ENCODE measurements around the gene KIAA0513.

Gene KIAA0513

GRCh38 chr16:85005285-85006069, 22.1 kb upstream of the KIAA0513 start:
- no peak for DNase-seq

DNA sequence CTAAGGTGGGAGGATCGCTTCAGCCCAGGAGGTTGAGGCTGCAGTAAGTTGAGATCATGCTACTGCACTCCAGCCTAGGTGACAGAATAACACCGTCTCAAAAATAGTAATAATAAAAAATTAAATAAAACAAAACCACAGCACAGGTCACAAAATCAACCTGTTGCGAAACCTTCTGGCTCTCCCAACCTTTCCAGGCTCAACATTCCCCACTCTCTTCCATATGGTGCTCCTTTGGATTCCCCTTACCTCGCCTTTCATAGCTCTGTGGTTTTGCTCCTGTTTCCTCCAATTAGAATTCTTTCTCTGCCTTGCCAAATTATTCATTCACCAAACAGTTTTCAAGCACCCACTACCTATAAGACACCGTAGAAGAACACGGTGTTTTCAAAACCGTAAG, 21.0 kb upstream of the KIAA0513 start:
- DNase-seq: no peak

DNA sequence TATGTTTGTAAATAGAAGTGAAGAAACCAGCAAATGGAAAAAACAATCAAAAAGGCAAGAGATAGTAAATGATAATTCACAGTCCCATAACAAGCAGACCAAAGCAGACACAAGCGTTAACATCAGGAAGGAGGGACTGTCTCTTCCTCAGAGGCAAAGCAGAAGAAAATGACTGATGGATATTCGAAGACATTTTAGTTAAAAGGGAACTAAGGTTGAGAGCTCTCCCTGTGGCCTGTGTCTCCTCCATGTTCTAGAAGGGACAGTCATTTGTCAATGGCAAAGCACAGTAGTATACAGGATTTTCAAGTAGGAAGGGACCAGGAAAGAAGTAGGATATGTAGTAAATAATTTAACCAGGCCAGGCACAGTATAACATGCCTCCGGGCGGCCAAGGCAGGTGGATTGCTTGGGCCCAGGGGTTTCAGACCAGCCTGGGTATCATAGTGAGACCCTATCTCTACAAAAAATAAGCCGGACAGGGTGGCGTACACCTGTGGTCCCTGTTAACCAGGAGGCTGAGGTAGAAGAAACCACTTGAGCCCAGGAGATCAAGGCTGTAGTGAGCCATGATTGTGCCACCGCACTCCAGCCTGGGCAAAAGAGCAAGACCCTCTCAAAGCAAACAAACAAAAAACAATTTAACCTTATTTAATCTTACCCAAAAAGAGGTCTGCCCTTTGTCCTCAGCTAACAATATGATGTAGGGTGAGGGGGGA, 19.9 kb upstream of the KIAA0513 start:
- no peak for DNase-seq

- DNase-seq: no peak
Observed at GRCh38 chr16:85008271-85008670, 19.3 kb upstream of the KIAA0513 start.

DNA sequence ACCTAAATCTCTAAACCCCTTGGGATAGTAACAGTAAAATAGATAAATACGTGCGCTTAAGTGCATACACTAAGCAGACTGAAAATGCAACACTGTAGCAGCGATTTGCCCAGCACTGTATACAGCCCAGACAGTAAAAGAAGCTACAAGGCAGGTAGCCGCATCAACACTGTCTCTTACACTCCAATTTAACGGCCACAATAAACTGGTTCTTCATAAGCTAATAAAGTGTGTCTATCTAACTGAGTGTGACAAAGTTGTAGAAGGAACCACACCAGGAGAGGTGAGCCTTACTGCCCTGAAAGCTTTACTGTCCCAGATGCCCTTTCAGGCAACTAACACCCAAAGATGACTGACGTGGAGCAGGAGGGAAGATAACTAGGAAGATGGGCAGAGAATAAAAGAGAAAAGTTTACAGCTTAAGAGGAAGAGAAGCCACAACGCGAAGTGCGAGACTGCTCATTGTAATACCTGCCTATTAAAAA, 17.1 kb upstream of the KIAA0513 start:
- no peak for DNase-seq

- DNase-seq: peak; percentile 55
Observed at GRCh38 chr16:85010931-85011845, 16.4 kb upstream of the KIAA0513 start, which contains the start of gene ZDHHC7. TSS of gene ZDHHC7 (minus strand) at chr16:85011535. CDS start at chr16:84990618, 20,917 bp downstream.

DNA sequence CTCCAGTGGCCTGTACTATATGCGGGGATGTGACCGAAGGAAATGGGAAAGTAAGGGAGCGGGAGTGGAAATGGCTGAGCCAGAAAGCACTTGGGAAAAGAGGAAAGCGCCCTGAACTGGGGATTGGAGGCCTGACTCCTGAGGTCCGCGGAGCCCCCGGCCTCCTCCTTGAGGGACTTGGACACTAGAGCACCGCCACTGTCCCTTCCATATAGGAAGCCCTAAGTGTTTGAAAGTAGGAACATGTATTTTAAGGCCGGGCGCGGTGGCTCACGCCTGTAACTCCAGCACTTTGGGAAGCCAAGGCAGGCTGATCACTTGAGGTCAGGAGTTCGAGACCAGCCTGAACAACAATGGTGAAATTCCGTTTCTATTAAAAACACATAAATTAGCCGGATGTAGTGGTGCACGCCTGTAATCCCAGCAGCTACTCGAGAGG, 15.7 kb upstream of the KIAA0513 start:
- DNase-seq: no peak

- no peak for DNase-seq
Observed at GRCh38 chr16:85014311-85014710, 13.3 kb upstream of the KIAA0513 start.

- DNase-seq: no peak
Observed at GRCh38 chr16:85015481-85016187, 12.0 kb upstream of the KIAA0513 start.

DNA sequence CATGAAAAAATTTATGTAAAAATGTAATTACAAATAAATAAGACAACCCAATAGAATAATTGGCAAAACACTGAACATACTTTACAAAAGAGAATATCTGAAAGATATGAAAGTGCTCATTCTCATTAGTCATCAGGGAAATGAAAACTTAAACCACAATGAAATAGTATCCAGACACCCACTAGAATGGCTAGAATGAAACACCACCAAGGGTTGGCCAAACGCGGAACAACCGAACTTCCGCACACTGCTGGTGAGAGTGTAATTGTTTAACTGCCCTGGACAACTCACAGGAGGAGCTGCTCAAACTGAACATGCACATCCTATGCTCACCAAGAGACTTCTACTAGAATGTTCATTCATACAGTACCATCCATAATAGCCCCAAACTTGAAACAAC, 10.4 kb upstream of the KIAA0513 start:
- no peak for DNase-seq

- DNase-seq: no peak
Observed at GRCh38 chr16:85017633-85018032, 10.0 kb upstream of the KIAA0513 start.

- no peak for DNase-seq
Observed at GRCh38 chr16:85018529-85019236, 8.9 kb upstream of the KIAA0513 start.

- no peak for DNase-seq
Observed at GRCh38 chr16:85019659-85020245, 7.8 kb upstream of the KIAA0513 start.

DNA sequence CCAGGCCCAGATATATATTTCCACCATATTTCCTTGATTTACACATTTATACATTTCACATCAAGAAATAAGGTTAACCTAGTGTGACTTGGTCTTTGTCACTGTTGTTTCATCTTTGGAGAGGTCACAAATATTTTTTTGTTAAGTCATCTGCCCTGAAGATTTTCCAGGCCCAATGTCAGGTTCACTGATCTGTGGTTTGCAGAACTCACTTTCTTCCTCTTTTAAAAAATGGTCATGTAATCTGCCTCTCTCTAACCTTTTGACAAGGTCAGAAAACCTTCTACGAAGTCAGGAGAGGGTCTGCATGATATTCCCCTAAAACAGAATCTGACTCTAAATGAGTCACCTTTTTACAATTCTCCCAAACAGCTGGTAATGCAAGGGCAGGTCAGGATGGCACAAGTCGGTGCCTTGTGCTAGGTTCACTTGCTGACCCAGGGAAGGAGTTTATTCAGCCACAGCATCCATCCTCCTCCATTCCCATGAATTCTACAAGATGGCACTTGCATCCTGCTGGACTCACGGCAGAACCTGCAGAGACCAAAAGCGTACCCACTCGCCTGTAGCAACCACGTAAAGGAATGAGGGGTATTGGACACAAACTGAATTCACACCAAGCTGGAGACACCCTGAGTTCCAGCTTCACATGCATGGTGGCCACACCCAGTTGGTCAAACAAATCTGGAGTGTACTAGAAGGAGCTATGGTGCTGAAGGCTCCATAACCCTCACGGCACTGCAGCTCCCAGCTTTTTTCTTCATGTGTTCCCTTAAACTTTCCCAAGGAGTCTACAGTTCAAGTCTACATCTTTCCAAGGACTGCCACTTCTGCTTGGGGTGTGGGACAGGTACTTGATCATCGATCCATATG, 1.6 kb upstream of the KIAA0513 start:
- no peak for DNase-seq

GRCh38 chr16:85026703-85027102, 892 bp upstream of the KIAA0513 start:
- DNase-seq: no peak

DNA sequence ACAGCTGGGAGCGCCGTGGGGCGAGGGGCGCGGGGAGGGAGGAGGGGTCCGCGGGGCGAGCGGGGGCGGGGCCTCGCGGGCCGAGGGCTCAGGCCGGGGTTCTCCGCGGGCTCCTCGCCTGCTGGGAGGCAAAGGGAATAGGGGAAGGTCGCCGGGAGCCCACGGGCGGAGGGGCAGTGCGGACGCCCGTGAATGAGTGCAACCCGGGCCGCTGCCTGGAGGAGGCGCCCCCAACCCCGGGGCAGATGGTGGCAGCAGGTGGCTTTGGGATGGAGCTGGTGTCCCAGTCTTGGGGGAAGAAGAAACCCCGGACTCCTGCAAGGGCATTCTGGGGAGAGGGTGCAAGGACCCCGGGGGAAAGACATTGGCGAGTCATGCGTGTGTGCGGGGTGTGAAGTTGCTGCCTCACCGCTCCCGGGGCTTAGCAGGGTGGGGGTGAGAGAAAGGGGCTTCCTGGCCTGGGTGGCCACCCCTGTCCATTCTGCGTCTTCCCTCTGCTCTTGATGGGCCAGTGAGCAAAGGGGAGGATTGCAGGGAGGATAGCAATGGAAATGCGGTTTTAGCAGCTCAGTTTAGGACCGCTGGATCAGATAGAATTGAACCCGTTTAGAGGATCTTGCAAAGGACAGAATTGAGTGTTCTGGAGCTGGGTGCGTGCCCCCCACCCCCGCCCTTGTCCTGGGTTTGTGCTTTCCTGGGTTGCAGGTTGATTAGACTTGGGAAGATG, 526 bp downstream of the KIAA0513 start:
- no peak for DNase-seq

DNA sequence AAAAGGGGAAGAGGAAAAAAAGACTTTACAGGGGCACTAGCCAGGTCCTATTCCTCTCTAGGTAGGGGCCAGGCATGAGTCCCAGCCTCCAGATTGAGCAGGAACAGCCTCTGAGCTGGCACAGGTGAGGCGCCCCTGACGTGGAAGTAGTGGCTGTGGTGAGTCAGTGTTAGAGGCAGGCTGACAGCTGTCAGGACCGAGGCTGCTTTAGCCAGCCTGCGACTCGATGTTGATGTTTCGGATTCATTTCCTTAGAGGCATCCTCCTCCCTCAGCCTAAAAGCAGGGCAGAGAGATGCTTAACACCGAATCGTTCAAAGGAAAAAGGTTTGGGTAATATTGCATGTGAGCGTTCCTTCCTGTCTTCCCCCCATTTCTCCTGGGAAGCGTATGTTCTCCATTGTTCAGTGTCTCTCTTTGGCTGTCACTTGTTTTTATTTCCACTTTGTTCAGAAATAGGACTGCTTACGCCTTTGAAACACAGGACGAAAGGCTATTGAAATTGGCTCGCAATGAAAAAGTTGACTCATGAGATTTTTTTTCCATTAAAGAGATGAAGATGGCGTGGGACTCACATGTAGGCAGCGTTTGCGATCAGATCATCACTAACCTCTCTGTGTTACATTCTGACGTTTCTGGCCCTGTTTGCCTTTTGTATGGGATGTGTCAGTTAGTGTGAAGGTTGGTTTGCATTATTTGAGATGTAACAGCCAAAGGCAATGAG, 1.3 kb downstream of the KIAA0513 start:
- no peak for DNase-seq

- DNase-seq: no peak
Observed at GRCh38 chr16:85029408-85029784, 1.8 kb downstream of the KIAA0513 start.

GRCh38 chr16:85029981-85030401, 2.4 kb downstream of the KIAA0513 start:
- DNase-seq: no peak
